Middle frontal gyrus (tissue), 1 donor: ENCODE data around the gene CDIP1.

Experiments
- DNase-seq: peaks from one replicate; pipeline ENCODE4 v3.0.0-alpha.2; 2015; ENCODE audit warnings: low spot score; ENCODE audit errors: extremely low spot score

CDIP1 gene

GRCh38 chr16:4515611-4516233, 22.9 kb downstream of the CDIP1 start:
- DNase-seq = no peak

DNA sequence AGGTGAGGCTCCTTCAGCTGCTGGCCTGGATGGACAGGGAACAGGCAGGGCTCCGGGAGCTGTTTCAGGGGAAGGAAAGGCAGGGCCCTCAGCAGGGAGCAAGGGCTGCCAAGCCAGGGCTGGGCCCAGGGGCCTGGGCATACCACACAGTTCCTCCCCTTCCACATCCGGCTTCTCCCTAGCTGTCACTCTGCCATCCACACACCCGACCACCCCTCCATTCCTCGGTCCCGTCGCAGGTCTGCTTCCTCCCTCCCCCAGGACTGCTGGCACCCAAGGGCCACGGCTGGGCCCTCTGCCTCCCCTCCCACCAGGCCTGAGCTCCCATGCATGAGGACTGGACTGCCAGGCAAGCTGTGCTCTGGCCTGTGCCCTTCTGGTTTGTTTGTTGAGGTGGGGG, 24.0 kb downstream of the CDIP1 start:
- DNase-seq = no peak

DNA sequence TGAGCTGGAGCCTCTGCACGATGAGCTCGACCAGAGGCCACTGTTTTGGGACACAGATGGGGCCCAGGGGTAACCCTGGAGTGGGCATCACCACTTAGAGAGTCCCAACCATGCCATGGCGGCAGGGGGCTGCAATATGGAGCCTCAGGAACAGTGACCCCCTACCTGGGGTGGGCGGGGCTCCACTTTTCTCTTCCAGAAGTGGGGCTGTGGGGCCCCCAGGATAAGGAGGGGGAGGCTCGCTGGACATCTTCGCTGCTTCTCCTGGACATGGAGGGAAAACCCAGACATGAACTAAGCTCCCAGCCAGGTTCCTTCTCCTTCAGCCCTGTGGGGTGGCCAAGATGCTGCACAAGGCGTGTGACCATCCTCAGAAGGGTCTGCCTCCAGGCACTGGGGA, 24.7 kb downstream of the CDIP1 start:
- no peak for DNase-seq

- no peak for DNase-seq
Measured at GRCh38 chr16:4513086-4513860, 25.3 kb downstream of the CDIP1 start.

- DNase-seq = no peak
Measured at GRCh38 chr16:4512473-4512872, 26.1 kb downstream of the CDIP1 start.

GRCh38 chr16:4511441-4512082, 27.0 kb downstream of the CDIP1 start:
- no peak for DNase-seq

GRCh38 chr16:4510747-4511426, 27.7 kb downstream of the CDIP1 start:
- no peak for DNase-seq

- no peak for DNase-seq
Measured at GRCh38 chr16:4510131-4510530, 28.4 kb downstream of the CDIP1 start.

GRCh38 chr16:4509420-4509819, 29.2 kb downstream of the CDIP1 start:
- no peak for DNase-seq

DNA sequence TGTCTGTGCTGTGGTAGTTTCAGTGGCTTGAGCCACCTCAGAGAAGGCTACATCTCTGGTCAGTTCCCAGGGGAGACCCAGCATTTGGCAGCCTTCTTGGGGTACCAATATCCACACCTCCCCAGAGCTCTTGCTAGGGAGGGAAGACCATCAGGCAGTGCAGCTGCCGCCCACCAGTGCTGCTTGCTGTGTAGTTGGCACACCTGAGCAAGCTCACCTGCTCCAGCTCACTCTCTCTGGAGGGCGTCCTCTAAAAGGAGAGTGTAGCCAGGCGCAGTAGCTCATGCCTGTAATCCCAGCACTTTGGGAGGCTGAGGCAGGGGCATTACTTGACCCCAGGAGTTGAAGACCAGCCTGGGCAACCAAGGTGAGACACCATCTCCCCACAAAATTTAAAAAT, 29.8 kb downstream of the CDIP1 start:
- DNase-seq = no peak

GRCh38 chr16:4507588-4508345, 30.8 kb downstream of the CDIP1 start:
- DNase-seq = no peak

- peak; percentile 71 for DNase-seq
Measured at GRCh38 chr16:4506450-4506849, 32.1 kb downstream of the CDIP1 start.

GRCh38 chr16:4505356-4506147, 33.0 kb downstream of the CDIP1 start:
- DNase-seq = no peak

DNA sequence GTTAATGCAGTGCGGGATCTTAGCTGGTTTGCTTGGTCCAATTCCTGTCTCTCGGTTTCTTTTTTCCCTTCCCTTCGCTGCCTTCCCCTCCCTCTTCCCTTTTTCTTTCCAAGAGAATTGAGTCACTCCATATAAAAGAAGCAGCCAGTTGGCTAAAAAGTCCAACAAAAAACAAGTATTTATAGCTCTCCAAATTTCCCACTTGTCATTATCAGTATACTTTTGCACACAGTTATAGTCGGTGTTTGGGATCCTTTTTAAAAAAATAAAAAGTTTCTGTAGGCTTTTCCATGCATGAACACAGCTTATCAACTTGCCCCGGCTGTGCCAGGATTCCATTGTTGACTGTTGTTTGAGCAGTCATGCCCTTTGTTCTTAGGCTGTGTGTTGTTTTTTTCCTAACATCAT, 37.5 kb downstream of the CDIP1 start:
- DNase-seq = no peak

DNA sequence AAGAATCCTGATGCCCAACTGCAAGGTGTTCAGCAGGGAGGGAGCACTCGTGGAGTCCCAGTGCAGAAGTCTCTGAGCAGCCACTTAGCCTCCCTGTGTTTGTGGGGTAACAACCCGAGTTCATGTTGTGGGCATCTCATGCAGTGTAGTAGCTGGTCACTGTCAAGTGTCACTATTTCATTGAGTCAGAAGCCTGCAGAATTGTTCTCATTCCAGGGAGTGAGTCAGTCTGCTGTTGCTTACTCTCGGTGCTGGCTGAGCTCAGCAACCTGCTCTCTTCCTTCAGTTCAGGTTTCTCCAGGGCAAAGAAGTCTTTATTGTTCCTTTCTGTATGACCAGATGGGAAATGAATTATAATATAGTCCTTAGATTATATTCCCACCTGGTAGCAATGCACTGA, 38.3 kb downstream of the CDIP1 start:
- DNase-seq = no peak

DNA sequence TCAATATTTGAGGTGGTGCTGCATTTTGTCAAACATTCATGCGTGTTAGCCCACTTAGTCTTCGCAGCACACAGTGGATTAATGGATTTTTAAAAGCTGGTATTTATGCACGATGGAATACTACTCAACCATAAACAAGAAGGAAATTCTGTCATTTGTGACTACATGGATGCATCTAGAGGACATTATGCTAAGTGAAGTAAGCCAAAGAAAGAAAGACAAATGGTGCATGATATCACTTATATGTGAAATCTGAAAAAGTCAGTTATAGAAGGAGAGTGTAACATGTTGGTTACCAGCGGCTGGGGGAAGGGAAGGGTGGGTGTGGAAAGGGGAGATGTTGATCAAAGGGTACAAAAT, 39.4 kb downstream of the CDIP1 start:
- DNase-seq = no peak

DNA sequence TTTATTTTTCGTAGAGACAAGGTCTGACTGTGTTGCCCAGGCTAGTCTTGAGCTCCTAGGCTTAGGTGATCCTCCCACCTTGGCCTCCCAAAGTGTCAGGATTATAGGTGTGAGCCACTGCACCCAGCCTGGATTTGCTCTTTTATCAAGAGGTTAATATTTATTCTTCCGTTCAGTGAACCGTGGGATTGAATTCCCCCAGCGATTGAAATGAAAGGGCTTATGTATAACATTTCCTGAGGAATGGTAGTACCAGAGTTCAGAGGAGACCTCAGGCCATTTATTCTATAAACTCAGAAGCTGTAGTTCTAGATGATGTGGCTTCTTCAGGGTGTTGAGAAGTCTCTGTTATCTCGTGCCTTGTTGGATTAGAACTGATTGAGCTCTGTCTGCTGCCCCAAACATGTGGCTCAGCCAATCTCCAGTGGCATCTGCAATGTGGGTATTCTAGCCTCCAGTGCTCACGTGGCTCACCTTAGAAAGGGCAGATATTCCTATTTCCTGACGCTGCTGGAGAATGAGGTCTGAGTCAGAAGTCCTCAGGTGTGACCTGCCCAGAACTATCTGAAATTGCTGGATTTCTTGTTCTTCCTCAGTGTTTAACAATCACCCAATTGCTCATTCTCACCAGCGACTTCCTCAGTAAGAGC, 39.9 kb downstream of the CDIP1 start:
- DNase-seq = no peak

GRCh38 chr16:4496305-4496704, 42.3 kb downstream of the CDIP1 start:
- DNase-seq = no peak

GRCh38 chr16:4495766-4496165, 42.8 kb downstream of the CDIP1 start:
- DNase-seq = no peak
